Esophagus (tissue), 2 donors: Measurements from ENCODE around the gene PLXNA2. TPM values are rescaled to one million over a fixed set of nuclear protein-coding genes. Genes with fewer than 3 reads are reported as not detected.

Experiments
- H3K27ac ChIP-seq, 2 donors: one replicate each; pipeline ENCODE4 v1.5.1; 2013; ENCODE audit warnings: low read depth in 2 of 2, mild to moderate bottlenecking in 2 of 2, inconsistent platforms in 1 of 2, low read length in 1 of 2, moderate library complexity in 1 of 2
- H3K27me3 ChIP-seq, 2 donors: one replicate each; pipeline ENCODE4 v1.6.1; 2013; ENCODE audit warnings: low read length in 2 of 2, control low read depth in 1 of 2, mild to moderate bottlenecking in 1 of 2; ENCODE audit not compliant: insufficient read depth in 2 of 2, control insufficient read depth in 1 of 2
- H3K36me3 ChIP-seq, 2 donors: one replicate each; pipeline ENCODE4 v1.6.1; 2013; ENCODE audit warnings: low read length in 1 of 2; ENCODE audit not compliant: control insufficient read depth in 2 of 2, insufficient read depth in 2 of 2
- H3K4me1 ChIP-seq, 2 donors: one replicate each; pipeline ENCODE4 v1.6.1; 2013; ENCODE audit warnings: low read length in 1 of 2; ENCODE audit not compliant: control insufficient read depth in 2 of 2, insufficient read depth in 2 of 2
- H3K4me3 ChIP-seq, 2 donors: one replicate each; pipeline ENCODE4 v1.5.1; 2013; ENCODE audit warnings: low read length in 2 of 2, mild to moderate bottlenecking in 2 of 2, low read depth in 1 of 2, moderate library complexity in 1 of 2
- H3K9me3 ChIP-seq, 2 donors: one replicate each; pipeline ENCODE4 v1.6.1; 2013; ENCODE audit warnings: mild to moderate bottlenecking in 2 of 2, low read depth in 1 of 2, low read length in 1 of 2, moderate library complexity in 1 of 2; ENCODE audit not compliant: control insufficient read depth in 2 of 2, insufficient read depth in 1 of 2
- WGBS, 2 donors: extraction: QIAGEN DNeasy Blood & Tissue Kit; methylation state at CpG; one replicate each; pipeline ENCODE4 v1.1.7; 2013; 5-methylcytosine and 5-hydroxymethylcytosine counted together
- polyA plus RNA-seq, 2 donors: library from polyadenylated mRNA; stranded (reverse); fragments of 200-250 nt; gene quantifications; one replicate each; pipeline ENCODE4 v1.2.3, GENCODE V29; 2013
- donor health status: healthy with polysubstance abuse.
- donor health status: Bipolar disorder and iron deficiency.

PLXNA2 gene
- polyA plus RNA-seq, 2 donors: 12.6 to 25.5 TPM

- H3K36me3 ChIP-seq: no peaks in the 10 kb centered on the region
- H3K9me3 ChIP-seq: no peaks in the 10 kb centered on the region
- no peak overlapping the region for H3K4me3 ChIP-seq
- peaks cover 0 to 3% of the 10 kb centered on the region in 2 donors for H3K27me3 ChIP-seq
- WGBS, 2 donors: 44 to 64% methylated on average over 1 of the region's 1 CpG
- H3K4me1 ChIP-seq: no peaks in the 10 kb centered on the region
- H3K27ac ChIP-seq: no peak overlapping the region
Measured at GRCh38 chr1:208278638-208279037, 34.5 kb upstream of the PLXNA2 start.

GRCh38 chr1:208276757-208277435 lies 32.7 kb upstream of the PLXNA2 start:
- WGBS, 2 donors: 78 to 80% methylated on average over 3 of the region's 3 CpGs
- Histone ChIP-seq H3K4me1 (no peaks in the 10 kb centered on the region), H3K9me3 (no peaks in the 10 kb centered on the region), H3K27ac (no peak overlapping the region), H3K27me3 (peaks cover 0 to 3% of the 10 kb centered on the region in 2 donors), H3K4me3 (no peak overlapping the region), H3K36me3 (no peaks in the 10 kb centered on the region)

DNA sequence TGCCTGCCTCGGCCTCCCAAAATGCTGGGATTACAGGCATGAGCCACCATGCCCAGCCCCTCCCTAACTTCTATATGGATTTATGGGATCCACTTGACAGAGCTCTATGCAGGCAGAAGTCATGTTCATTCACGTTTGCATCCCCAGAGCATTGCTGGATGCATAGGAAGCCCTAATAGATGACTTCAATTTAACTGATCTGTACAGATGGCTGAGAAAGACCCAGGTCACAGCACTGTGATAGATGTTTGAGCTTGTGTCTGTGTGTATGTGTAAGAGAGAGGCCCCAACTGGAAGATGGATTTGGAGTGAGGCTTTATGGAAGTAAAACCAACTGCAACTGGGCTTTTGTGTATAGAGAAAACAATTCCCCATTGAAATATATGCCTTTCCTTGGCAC lies 30.9 kb upstream of the PLXNA2 start:
- no peaks in the 10 kb centered on the region for H3K4me1 ChIP-seq
- H3K27me3 ChIP-seq: no peaks in the 10 kb centered on the region
- 65 to 68% methylated on average over 2 of the region's 2 CpGs for WGBS, 2 donors
- no peaks in the 10 kb centered on the region for H3K36me3 ChIP-seq
- no peak overlapping the region for H3K27ac ChIP-seq
- no peak overlapping the region for H3K4me3 ChIP-seq
- no peaks in the 10 kb centered on the region for H3K9me3 ChIP-seq

DNA sequence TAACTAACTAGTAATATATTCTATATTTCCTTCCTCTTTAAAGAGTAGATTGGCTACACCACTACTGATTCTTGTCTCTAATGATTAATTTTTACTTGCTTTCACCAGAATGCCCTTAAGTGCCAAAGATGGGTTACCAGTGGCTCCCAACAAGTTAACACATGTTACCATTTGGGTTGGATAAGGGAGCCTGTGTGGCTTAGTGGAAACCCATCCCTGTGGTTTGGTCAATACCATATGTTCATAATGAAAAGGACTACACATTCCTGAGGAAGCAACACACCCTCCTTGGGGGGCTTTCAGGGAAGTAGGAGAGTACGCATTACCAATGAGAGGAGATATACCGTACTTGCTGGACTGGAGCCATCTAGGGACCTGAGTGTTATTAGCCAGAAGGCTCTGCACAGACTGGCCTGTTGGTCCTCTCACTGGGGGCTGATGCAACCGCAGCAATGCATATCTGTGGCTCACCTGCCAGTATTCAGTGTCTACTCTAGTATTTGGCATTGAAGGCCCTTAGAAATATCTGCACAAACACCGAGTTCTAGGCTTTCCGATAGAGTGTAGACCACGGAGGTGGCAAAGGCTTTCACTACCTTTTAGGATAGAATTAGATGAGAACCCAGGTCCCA lies 29.3 kb upstream of the PLXNA2 start:
- WGBS, 2 donors: 88 to 93% methylated on average over 6 of the region's 6 CpGs
- H3K36me3 ChIP-seq: no peaks in the 10 kb centered on the region
- no peak overlapping the region for H3K27ac ChIP-seq
- no peak overlapping the region for H3K4me3 ChIP-seq
- no peaks in the 10 kb centered on the region for H3K4me1 ChIP-seq
- no peaks in the 10 kb centered on the region for H3K9me3 ChIP-seq
- no peaks in the 10 kb centered on the region for H3K27me3 ChIP-seq

DNA sequence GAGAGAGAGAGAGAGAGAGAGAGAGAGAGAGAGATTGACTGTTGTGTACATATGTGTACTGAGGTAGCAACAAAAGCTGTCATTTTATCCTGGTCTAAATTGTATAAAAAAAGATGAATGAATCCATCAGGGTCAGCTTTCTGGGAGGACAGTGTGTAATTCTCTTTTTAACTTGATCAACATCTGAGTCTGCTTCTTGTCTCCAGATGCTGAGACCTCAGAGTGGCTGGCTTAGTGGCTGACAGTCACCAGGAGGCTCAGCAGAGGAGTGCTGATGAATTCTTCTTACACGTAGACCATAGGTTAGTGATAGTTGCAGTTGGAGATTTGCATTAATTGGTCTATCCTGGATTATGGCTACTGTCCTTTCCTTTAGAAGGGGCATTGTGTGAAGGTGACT lies 28.5 kb upstream of the PLXNA2 start:
- H3K4me3 ChIP-seq: no peak overlapping the region
- no peak overlapping the region for H3K27ac ChIP-seq
- H3K4me1 ChIP-seq: no peaks in the 10 kb centered on the region
- WGBS, 2 donors: 92 to 93% methylated on average over 1 of the region's 1 CpG
- H3K9me3 ChIP-seq: no peaks in the 10 kb centered on the region
- peaks cover 0 to 2% of the 10 kb centered on the region in 2 donors for H3K27me3 ChIP-seq
- no peaks in the 10 kb centered on the region for H3K36me3 ChIP-seq

DNA sequence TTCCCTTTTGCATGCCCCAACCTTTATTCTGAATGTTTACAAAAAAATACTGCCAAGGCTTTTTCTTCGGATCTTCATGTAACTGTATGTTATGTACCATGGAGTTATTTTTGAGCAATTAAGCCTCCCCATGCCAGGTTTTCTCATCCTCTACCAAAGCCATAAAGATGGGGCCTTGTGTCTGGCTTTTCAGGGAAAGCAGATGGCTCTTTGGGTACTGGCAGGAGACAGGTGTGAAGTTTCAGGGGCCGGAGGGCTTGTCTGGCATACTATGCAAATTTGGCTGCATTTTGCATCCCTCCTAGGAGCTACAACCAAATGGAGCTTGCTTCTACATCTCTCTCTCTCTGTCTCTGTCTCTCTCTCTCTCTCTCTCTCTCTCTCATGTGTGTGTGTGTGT lies 28.1 kb upstream of the PLXNA2 start:
- H3K4me1 ChIP-seq: no peaks in the 10 kb centered on the region
- WGBS, 2 donors: 47 to 80% methylated on average over 2 of the region's 2 CpGs
- H3K27ac ChIP-seq: no peak overlapping the region
- no peak overlapping the region for H3K4me3 ChIP-seq
- no peaks in the 10 kb centered on the region for H3K9me3 ChIP-seq
- H3K27me3 ChIP-seq: peaks cover 0 to 2% of the 10 kb centered on the region in 2 donors
- H3K36me3 ChIP-seq: no peaks in the 10 kb centered on the region

DNA sequence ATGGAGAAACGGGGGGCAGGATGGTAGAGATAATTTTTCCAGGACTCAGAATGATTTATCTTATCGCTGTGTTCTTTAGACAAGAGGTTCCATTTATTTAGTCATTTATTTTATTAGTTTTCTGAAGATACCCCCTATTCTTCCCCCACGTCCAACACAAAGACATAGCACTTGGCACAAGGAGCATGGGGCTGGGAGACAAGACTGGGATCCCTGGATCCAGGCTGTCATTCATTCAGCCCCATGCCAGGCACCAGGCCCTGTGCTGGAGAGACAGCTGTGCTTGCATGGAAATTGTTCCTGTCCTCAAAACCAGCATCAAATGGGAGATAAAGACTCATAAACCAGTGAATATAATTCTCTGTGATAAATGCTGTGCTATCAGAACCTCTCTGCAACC lies 27.1 kb upstream of the PLXNA2 start:
- H3K36me3 ChIP-seq: no peaks in the 10 kb centered on the region
- no peaks in the 10 kb centered on the region for H3K9me3 ChIP-seq
- peaks cover 0 to 2% of the 10 kb centered on the region in 2 donors for H3K27me3 ChIP-seq
- 72 to 82% methylated on average over 3 of the region's 3 CpGs for WGBS, 2 donors
- no peak overlapping the region for H3K27ac ChIP-seq
- no peak overlapping the region for H3K4me3 ChIP-seq
- no peaks in the 10 kb centered on the region for H3K4me1 ChIP-seq

- no peaks in the 10 kb centered on the region for H3K9me3 ChIP-seq
- no peaks in the 10 kb centered on the region for H3K36me3 ChIP-seq
- H3K4me1 ChIP-seq: no peaks in the 10 kb centered on the region
- WGBS, 2 donors: 54 to 68% methylated on average over 2 of the region's 2 CpGs
- peaks cover 0 to 2% of the 10 kb centered on the region in 2 donors for H3K27me3 ChIP-seq
- no peak overlapping the region for H3K27ac ChIP-seq
- no peak overlapping the region for H3K4me3 ChIP-seq
Measured at GRCh38 chr1:208270651-208271141, 26.5 kb upstream of the PLXNA2 start.

DNA sequence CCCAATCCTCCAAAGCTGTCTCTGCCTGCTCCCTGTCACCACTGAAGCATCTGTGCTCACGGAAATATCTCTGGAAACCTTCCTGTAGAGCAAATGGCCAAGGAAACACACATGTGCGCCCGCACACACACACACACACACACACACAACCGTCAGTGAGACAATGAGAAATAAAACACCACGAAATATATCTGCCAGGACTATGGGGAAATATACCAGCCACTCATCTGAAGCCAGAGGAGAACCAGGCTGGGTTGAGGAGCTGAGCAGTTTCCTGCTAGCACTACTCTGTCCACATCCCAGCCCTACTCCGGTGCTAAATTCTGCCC lies 25.1 kb upstream of the PLXNA2 start:
- Histone ChIP-seq H3K27ac (no peak overlapping the region), H3K9me3 (no peaks in the 10 kb centered on the region), H3K27me3 (peaks cover 0 to 2% of the 10 kb centered on the region in 2 donors), H3K4me1 (no peaks in the 10 kb centered on the region), H3K4me3 (no peak overlapping the region), H3K36me3 (no peaks in the 10 kb centered on the region)
- WGBS, 2 donors: 51 to 54% methylated on average over 6 of the region's 6 CpGs
